H1 (cell line): ENCODE results near the gene TTPAL. TPM values are rescaled to one million over a fixed set of nuclear protein-coding genes. Genes with fewer than 3 reads are reported as not detected.

ENCODE experiments used
- CTCF ChIA-PET: fragments of 300-600 bp; sonication (Branson Sonifier 250); formaldehyde crosslinking; loops from one replicate; lab custom pipeline; 2021; ENCODE audit not compliant: partially characterized antibody; lab: Charles Lee
- POLR2A ChIA-PET: fragments of 300-600 bp; sonication (Branson Sonifier 250); formaldehyde crosslinking; loops from one replicate; lab custom pipeline; 2021; ENCODE audit warnings: inconsistent platforms; ENCODE audit not compliant: partially characterized antibody; lab: Charles Lee
- DNase-seq, 2 experiments: peaks; one replicate each; pipeline versions ENCODE4 v3.0.0 to v3.0.0-alpha.2; 2010 to 2022; ENCODE audit warnings: low spot score in 2 of 2, low read depth in 1 of 2, mixed read lengths in 1 of 2
- FAIRE-seq: peaks from 2 replicates; lab custom pipeline; 2011; peaks lifted over from hg19 to GRCh38; lab: Jason Lieb, UNC
- H2AFZ ChIP-seq: 2 replicates; pipeline ENCODE4 v1.8.1; 2012; ENCODE audit warnings: low read length, inconsistent platforms
- H2AK5ac ChIP-seq: 2 replicates; pipeline ENCODE4 v1.6.1; 2013; ENCODE audit warnings: low read depth, low read length
- H2BK120ac ChIP-seq: replicated peaks from 2 replicates; pipeline ENCODE3; 2013; ENCODE audit warnings: low read depth, low read length, inconsistent platforms
- H2BK12ac ChIP-seq: 2 replicates; pipeline ENCODE4 v1.6.1; 2013; ENCODE audit warnings: low read depth, low read length
- H2BK15ac ChIP-seq: 2 replicates; pipeline ENCODE4 v1.6.1; 2013; ENCODE audit warnings: low read length
- H2BK20ac ChIP-seq: 2 replicates; pipeline ENCODE4 v1.6.1; 2013; ENCODE audit warnings: low read length
- H2BK5ac ChIP-seq: 2 replicates; pipeline ENCODE4 v1.6.1; 2013; ENCODE audit warnings: low read depth, low read length
- H3K14ac ChIP-seq: 2 replicates; pipeline ENCODE4 v1.6.1; 2013; ENCODE audit warnings: inconsistent platforms; ENCODE audit not compliant: insufficient read length
- H3K18ac ChIP-seq: 2 replicates; pipeline ENCODE4 v1.6.1; 2013; ENCODE audit warnings: low read length; ENCODE audit errors: extremely low read depth
- H3K23ac ChIP-seq: 2 replicates; pipeline ENCODE4 v1.6.1; 2013; ENCODE audit warnings: inconsistent platforms; ENCODE audit not compliant: insufficient read length
- H3K23me2 ChIP-seq: 2 replicates; pipeline ENCODE4 v1.6.1; 2013; ENCODE audit warnings: low read depth, low read length
- H3K27ac ChIP-seq: 2 replicates; pipeline ENCODE4 v1.6.1; 2011; ENCODE audit warnings: low read depth, low read length, inconsistent platforms
- H3K27me3 ChIP-seq, 4 experiments: replicated peaks in 1 of 4; 1 replicate in 1 of 4; 2 replicates in 3 of 4; pipeline versions ENCODE4 v1.6.1 to v1.8.1; 2011 to 2013; ENCODE audit warnings: low read length in 3 of 4, mild to moderate bottlenecking in 3 of 4, inconsistent platforms in 2 of 4, mixed read lengths in 2 of 4, moderate library complexity in 1 of 4; ENCODE audit not compliant: control insufficient read depth in 3 of 4, insufficient read depth in 3 of 4; ENCODE audit errors: extremely low read depth in 1 of 4
- H3K36me3 ChIP-seq, 4 experiments: 2 replicates each; pipeline versions ENCODE4 v1.6.1 to v1.8.1; 2011 to 2013; ENCODE audit warnings: mild to moderate bottlenecking in 4 of 4, low read length in 3 of 4, moderate library complexity in 2 of 4, control low read depth in 1 of 4, inconsistent platforms in 1 of 4; ENCODE audit not compliant: insufficient read depth in 4 of 4, control insufficient read depth in 2 of 4
- H3K4ac ChIP-seq: replicated peaks from 2 replicates; pipeline ENCODE3; 2013; ENCODE audit warnings: low read length, low read depth, mixed read lengths, inconsistent platforms; ENCODE audit not compliant: insufficient read length
- H3K4me1 ChIP-seq, 4 experiments: replicated peaks in 1 of 4; 1 replicate in 1 of 4; 2 replicates in 3 of 4; pipeline versions ENCODE4 v1.6.1 to v1.8.1; 2011 to 2013; ENCODE audit warnings: low read length in 3 of 4, inconsistent platforms in 2 of 4, mixed read lengths in 1 of 4; ENCODE audit not compliant: insufficient read depth in 4 of 4, control insufficient read depth in 3 of 4
- H3K4me2 ChIP-seq, 2 experiments: 2 replicates each; pipeline versions ENCODE4 v1.6.1 to v1.8.1; 2011 to 2013; ENCODE audit warnings: low read depth in 2 of 2, low read length in 2 of 2, control low read depth in 1 of 2, inconsistent platforms in 1 of 2, mild to moderate bottlenecking in 1 of 2; ENCODE audit not compliant: insufficient read depth in 1 of 2
- H3K4me3 ChIP-seq, 4 experiments: fragments of 200-600, 300-600 bp in 1 of 4; sonication (generic), shearing (Covaris generic), sonication (Bioruptor Twin) in 1 of 4; 2 replicates each; pipeline versions ENCODE4 v1.5.1 to v1.8.1; 2011 to 2016; ENCODE audit warnings: low read length in 4 of 4, low read depth in 3 of 4, control low read depth in 2 of 4, inconsistent platforms in 2 of 4, mild to moderate bottlenecking in 2 of 4, mixed read lengths in 1 of 4, moderate library complexity in 1 of 4; ENCODE audit not compliant: insufficient read depth in 2 of 4; ENCODE audit errors: extremely low read depth in 1 of 4
- H3K56ac ChIP-seq: replicated peaks from 2 replicates; pipeline ENCODE3; 2013; ENCODE audit warnings: low read depth, mild to moderate bottlenecking, mixed read lengths, low read length, inconsistent platforms; ENCODE audit not compliant: insufficient read length
- H3K79me1 ChIP-seq: 2 replicates; pipeline ENCODE4 v1.6.1; 2013; ENCODE audit warnings: low read depth, low read length, control low read depth
- H3K79me2 ChIP-seq, 2 experiments: 2 replicates each; pipeline versions ENCODE4 v1.6.1 to v1.8.1; 2012 to 2013; ENCODE audit warnings: low read length in 2 of 2, mild to moderate bottlenecking in 2 of 2, inconsistent platforms in 1 of 2; ENCODE audit not compliant: insufficient read depth in 2 of 2, control insufficient read depth in 1 of 2
- H3K9ac ChIP-seq, 4 experiments: replicated peaks in 1 of 4; 1 replicate in 1 of 4; 2 replicates in 3 of 4; pipeline versions ENCODE4 v1.6.1 to v1.8.1; 2011 to 2013; ENCODE audit warnings: low read depth in 3 of 4, low read length in 3 of 4, control low read depth in 2 of 4, mild to moderate bottlenecking in 2 of 4, moderate library complexity in 2 of 4, inconsistent platforms in 1 of 4; ENCODE audit errors: extremely low read depth in 1 of 4
- H3K9me3 ChIP-seq, 2 experiments: 2 replicates each; pipeline versions ENCODE4 v1.6.1 to v1.8.1; 2012 to 2013; ENCODE audit warnings: mild to moderate bottlenecking in 2 of 2, moderate library complexity in 2 of 2, control low read depth in 1 of 2, inconsistent platforms in 1 of 2, low read depth in 1 of 2, low read length in 1 of 2, mixed read lengths in 1 of 2; ENCODE audit not compliant: insufficient read depth in 2 of 2
- H4K20me1 ChIP-seq, 2 experiments: replicated peaks in 1 of 2; 2 replicates each; pipeline versions ENCODE3 to v1.8.1; 2011 to 2013; ENCODE audit warnings: inconsistent platforms in 2 of 2, low read length in 2 of 2, mild to moderate bottlenecking in 1 of 2; ENCODE audit not compliant: insufficient read depth in 2 of 2, control insufficient read depth in 1 of 2
- H4K5ac ChIP-seq: 2 replicates; pipeline ENCODE4 v1.6.1; 2013; ENCODE audit warnings: low read length, low read depth, mixed read lengths, inconsistent platforms; ENCODE audit not compliant: insufficient read length
- H4K8ac ChIP-seq: 2 replicates; pipeline ENCODE4 v1.8.0; 2013; ENCODE audit warnings: mild to moderate bottlenecking, moderate library complexity, low read length, inconsistent platforms; ENCODE audit not compliant: insufficient read depth; ENCODE audit errors: extremely low read depth
- H4K91ac ChIP-seq: replicated peaks from 2 replicates; pipeline ENCODE3; 2013; ENCODE audit warnings: low read length, mixed read lengths, inconsistent platforms; ENCODE audit not compliant: insufficient read length
- HDAC2 ChIP-seq, 2 experiments: fragments of 300-600 bp in 1 of 2; sonication (generic) in 1 of 2; IDR thresholded peaks; 2 replicates each; pipeline ENCODE4 v1.6.1; 2011 to 2012; ENCODE audit warnings: low read depth in 2 of 2, low read length in 2 of 2, mild to moderate bottlenecking in 2 of 2, moderate library complexity in 2 of 2, borderline replicate concordance in 1 of 2, inconsistent platforms in 1 of 2
- WGBS, 2 experiments: shearing (Covaris generic) in 1 of 2; methylation state at CpG; one replicate each; pipeline versions ENCODE4 v1.1.6 to v1.1.7; 2013 to 2015; ENCODE audit warnings: low lambda C conversion rate in 2 of 2, mixed read lengths in 2 of 2, inconsistent platforms in 1 of 2, low coverage in 1 of 2, missing lambda C conversion rate in 1 of 2; ENCODE audit not compliant: insufficient replicate concordance in 2 of 2, insufficient coverage in 1 of 2, insufficient read length in 1 of 2; ENCODE audit errors: extremely low coverage in 1 of 2, missing lambda C conversion rate in 1 of 2; 5-methylcytosine and 5-hydroxymethylcytosine counted together
- polyA plus RNA-seq, 7 experiments: library from polyadenylated mRNA; depleted of rRNA in 3 of 7; stranded (reverse) in 5 of 7; unstranded in 2 of 7; fragments of >200 nt in 5 of 7; fragments of 200-250 nt in 2 of 7; gene quantifications; 1 replicate in 5 of 7; 2 replicates in 1 of 7; 4 replicates in 1 of 7; pipeline versions ENCODE4 v1.2.1 to v1.2.3, GENCODE V29; 2011 to 2013; ENCODE audit warnings: missing spikeins in 2 of 7, mixed read lengths in 2 of 7
- total RNA-seq: library from RNA; stranded (reverse); fragmentation: NEBNext Ultra II Directional; extraction: Animal tissue kit (Norgen Biotek cat#: 25700); gene quantifications from 2 replicates; pipeline ENCODE4 v1.2.1, GENCODE V29; 2021

Gene TTPAL
- total and polyA plus RNA-seq, 2 of the 8 experiments (the other 6 are each of a cell fraction or from before 2014, with no cell fraction given) = 2.8 to 14.0 TPM

DNA sequence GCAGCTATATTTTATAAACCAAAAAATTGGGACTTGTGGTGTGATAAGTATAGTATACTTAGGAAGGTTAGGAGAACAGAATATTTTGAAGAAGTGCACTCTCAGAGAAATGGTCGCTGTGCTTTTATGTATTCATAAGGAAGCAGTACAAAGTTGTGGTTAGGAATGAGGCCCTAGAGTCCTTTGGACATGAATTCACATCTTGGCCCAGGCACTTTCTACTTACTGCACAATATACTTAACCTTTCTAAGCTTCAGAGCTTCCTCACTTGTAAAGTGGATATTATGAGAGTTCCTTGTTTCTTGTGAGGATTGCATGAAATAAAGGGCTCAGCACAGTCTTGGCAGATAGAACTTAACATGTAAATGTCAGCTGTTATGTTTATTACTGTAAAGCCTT, 67.2 kb downstream of the TTPAL start:
- Histone ChIP-seq H3K18ac (no peak overlapping the region), H4K5ac (no peak overlapping the region), H3K9me3 (no peaks in the 10 kb centered on the region), H3K27me3 (no peaks in the 10 kb centered on the region), H3K14ac (no peak overlapping the region), H2BK12ac (no peak overlapping the region), H3K4ac (no peak overlapping the region), H3K4me3 (no peak overlapping the region), H3K9ac (no peak overlapping the region), H2BK20ac (no peak overlapping the region), H2AFZ (no peak overlapping the region), H4K20me1 (peaks cover 0 to 1% of the 10 kb centered on the region in 2 experiments), H2BK15ac (no peak overlapping the region), H3K4me1 (no peaks in the 10 kb centered on the region), H2BK5ac (no peak overlapping the region), H2AK5ac (no peak overlapping the region), H3K79me2 (0 out of 4 replicates have a peak, but pooled peaks cover 0 to 3% of the 10 kb centered on the region in 2 experiments), H4K91ac (no peak overlapping the region), H3K36me3 (no peaks in the 10 kb centered on the region), H4K8ac (no peak overlapping the region), H3K56ac (no peak overlapping the region), H2BK120ac (no peak overlapping the region), H3K23me2 (no peaks in the 10 kb centered on the region), H3K23ac (no peak overlapping the region), H3K27ac (no peak overlapping the region), H3K4me2 (no peak overlapping the region), H3K79me1 (peaks cover 2% of the 10 kb centered on the region)
- ChIA-PET POLR2A (interaction anchor here (0.6 to 1.2 kb wide), 2 partner anchors 11 to 239 kb away, joined by 3 read pairs; no protein-coding TSS in a partner anchor), CTCF (interaction anchor here (1.1 to 1.2 kb wide), 4 partner anchors 16 to 60 kb away, joined by 3 to 4 read pairs (median 4); no protein-coding TSS in a partner anchor)
- FAIRE-seq (no peak), DNase-seq (no peak)
- WGBS, 2 experiments = 92% methylated on average over 1 of the region's 1 CpG; no CpG with 5 or more reads in 1 of the 2 experiments
- TF ChIP-seq HDAC2 (IDR thresholded peaks at IDR 0.05; ENCODE audit: borderline replicate concordance in 1 of 2, low read depth in 2 of 2, low read length in 2 of 2) = no peak
